GM10248 (cell line): ENCODE data around the gene RAD51B.

Experiments used
- CTCF ChIA-PET: fragments of 300-600 bp; sonication (Branson Sonifier 250); formaldehyde crosslinking; extraction: SDS; loops from one replicate; lab custom pipeline; 2021; ENCODE audit warnings: antibody characterized with exemption; lab: Yijun Ruan, JAX
- POLR2A ChIA-PET: fragments of 350-650 bp; sonication (Branson Sonifier 250); formaldehyde crosslinking; extraction: SDS; loops from one replicate; lab custom pipeline; 2020; ENCODE audit warnings: antibody characterized with exemption; lab: Yijun Ruan, JAX
- DNase-seq: peaks from one replicate; pipeline ENCODE4 v3.0.0; 2012; ENCODE audit errors: extremely low spot score
- CTCF ChIP-seq: IDR thresholded peaks from 2 replicates; pipeline ENCODE4 v1.5.1; 2012; ENCODE audit warnings: mild to moderate bottlenecking, low read depth; ENCODE audit errors: extremely low read depth, missing control alignments, control extremely low read depth

RAD51B gene

GRCh38 chr14:68036202-68036601, 216.6 kb downstream of the RAD51B start:
- CTCF ChIA-PET: no interaction called here
- TF ChIP-seq CTCF: no peak
- POLR2A ChIA-PET: no interaction called here
- DNase-seq: no peak

DNA sequence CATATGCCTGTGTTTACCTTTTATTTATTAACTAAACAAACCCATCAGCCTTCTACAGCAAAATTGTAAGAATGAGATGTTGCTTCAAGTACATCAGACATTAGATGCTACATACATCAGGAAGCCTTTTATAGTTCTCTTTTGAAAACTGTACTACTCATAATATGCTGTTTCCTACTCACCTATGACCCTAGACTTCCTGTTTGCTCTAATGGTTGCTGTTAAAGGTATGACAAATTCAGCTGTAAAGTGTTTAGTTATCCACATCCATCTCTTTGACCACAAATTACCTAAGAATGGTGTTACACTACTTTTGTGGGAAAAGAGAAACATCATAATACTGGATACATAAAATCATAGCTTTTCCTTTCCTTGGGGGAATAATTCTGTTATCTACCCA, 220.0 kb downstream of the RAD51B start:
- no peak for TF ChIP-seq CTCF
- CTCF ChIA-PET: interaction anchor here (1.1 to 1.4 kb wide), 4 partner anchors 10 to 45 kb away, joined by 3 to 5 read pairs (median 3); no protein-coding TSS in a partner anchor
- DNase-seq: no peak
- POLR2A ChIA-PET: no interaction called here

DNA sequence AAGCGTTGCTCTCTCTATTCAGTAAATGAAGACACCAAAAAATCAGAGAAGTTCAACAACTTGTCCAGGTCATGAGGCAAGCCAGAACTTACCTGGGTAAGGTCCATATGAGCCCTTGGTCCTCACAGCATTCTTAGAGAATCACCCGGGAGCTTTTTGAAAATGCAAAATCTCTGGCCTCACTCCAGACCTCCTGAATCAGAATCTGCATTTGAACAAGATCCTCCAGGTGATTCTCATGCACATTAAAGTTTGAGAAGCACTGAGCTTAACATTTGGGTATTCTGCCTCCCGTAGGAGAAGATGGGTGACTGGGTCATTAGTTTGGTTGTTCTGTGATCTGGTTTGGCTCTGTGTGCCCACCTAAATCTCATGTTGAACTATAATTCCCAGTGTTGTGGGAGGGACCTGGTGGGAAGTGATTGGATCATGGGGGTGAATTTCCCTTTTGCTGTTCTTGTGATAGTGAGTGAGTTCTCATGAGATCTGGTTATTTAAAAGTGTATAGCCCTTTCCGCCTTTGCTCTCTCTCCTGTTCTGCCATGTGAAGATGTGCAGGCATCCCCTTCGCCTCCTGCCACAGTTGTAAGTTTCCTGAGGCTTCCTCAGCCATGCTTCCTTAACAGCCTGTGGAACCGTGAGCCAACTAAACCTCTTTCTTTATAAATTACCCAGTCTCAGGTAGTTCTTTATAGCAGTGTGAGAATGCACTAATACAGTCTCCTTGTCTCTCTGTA, 221.2 kb downstream of the RAD51B start:
- no peak for DNase-seq
- CTCF ChIA-PET: interaction anchor here (1.1 to 1.4 kb wide), 5 partner anchors 9 to 47 kb away, joined by 3 to 5 read pairs (median 3); no protein-coding TSS in a partner anchor
- POLR2A ChIA-PET: no interaction called here
- no peak for TF ChIP-seq CTCF

DNA sequence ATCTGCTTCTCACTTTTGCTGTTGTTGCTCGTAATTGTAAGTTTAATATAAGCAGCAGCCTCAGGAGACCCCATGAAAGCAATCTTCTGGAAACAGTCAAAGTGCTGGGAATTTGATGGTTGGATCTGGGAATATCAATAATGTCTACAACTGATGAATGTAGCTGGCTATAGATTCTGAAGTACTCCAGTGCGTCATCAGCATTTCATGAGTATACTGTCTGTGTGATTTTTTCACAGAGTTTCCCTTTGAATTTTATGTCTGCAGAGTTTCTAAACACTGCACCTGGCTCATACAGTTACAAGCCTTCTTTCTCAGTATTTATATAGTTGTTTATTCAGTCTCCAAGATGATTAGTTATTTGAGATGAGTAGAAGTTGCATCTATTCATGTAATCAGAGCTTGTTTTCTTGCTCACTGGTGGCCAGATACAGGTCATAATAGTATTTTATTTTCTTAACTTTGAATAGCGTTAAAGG, 222.3 kb downstream of the RAD51B start:
- ChIA-PET CTCF (interaction anchor here (1.1 kb wide), 1 partner anchor 30 kb away, joined by 3 read pairs; no protein-coding TSS in a partner anchor), POLR2A (no interaction called here)
- DNase-seq: no peak

DNA sequence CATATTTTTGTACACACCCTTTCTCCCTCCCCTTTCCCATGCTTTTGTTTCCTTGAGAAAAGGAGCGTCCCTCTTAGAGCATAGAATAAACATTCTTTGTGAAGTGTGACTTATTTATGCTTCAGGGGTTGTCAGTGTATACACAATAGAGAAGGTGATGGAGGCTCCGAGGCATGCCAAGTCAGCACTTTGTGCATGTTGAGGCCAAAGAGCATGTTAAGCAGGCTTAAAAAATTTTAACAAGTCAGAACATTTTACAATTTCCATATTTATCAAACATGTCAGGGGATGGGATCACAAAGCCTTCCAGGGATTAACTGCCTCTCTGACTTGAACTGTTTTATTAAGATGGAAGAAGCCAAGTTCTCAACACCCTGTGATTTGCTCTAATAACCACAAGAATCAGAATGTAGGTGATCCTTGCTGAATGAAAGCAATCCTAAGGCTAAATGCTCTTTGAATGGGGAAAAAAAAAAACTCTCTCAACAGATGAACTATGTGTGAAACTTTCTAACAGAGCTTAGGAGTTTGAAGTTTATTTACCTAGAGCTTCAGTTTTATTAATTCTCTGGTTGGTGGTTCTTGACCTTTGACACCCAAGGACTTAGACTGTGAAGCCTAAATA, 223.1 kb downstream of the RAD51B start:
- no peak for TF ChIP-seq CTCF
- DNase-seq: no peak
- ChIA-PET POLR2A (no interaction called here), CTCF (no interaction called here)

More for the DNA sequence above, 222.3 kb downstream of the RAD51B start:
- no peak for TF ChIP-seq CTCF

DNA sequence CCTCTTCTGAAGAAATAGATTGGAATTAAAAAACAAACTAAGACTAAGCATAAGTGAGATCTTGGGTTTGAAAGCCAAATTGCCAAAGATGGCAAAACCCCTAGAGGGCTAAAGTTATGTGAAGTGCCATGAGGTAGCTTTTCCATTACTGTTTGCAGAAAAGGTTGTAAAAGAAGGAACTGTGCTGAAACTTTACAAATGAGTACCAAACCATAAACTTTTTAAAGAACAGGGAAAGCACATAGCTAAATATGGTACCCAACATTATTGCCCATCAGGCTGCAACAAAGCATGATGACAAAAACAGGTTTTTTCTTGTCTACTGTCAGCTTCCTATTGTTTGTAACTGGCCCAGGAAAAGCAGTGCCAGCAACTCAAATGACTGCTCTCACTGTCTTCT, 224.2 kb downstream of the RAD51B start:
- CTCF ChIA-PET: no interaction called here
- no peak for TF ChIP-seq CTCF
- POLR2A ChIA-PET: no interaction called here
- DNase-seq: no peak
